Neural cell (in vitro differentiated cells): ENCODE measurements around the gene LCN2. TPM values are rescaled to one million over a fixed set of nuclear protein-coding genes. Genes with fewer than 3 reads are reported as not detected.

Experiments
- H2AFZ ChIP-seq: fragments of 200-600, 300-800 bp; sonication (generic), shearing (Covaris generic); 2 replicates; pipeline ENCODE4 v1.6.0; 2014; ENCODE audit warnings: low read depth, mild to moderate bottlenecking, antibody characterized with exemption, low read length, moderate library complexity
- H3F3A ChIP-seq: fragments of 200-600 bp; shearing (Covaris generic); 2 replicates; pipeline ENCODE4 v1.6.1; 2016; ENCODE audit warnings: mild to moderate bottlenecking, moderate library complexity, mixed read lengths, antibody characterized with exemption, low read length; ENCODE audit not compliant: insufficient read depth, poor library complexity, severe bottlenecking
- H3K27ac ChIP-seq: fragments of 200-600, 300-800 bp; sonication (generic), shearing (Covaris generic); 2 replicates; pipeline ENCODE4 v1.5.1; 2014; ENCODE audit warnings: mild to moderate bottlenecking, low read length, moderate library complexity
- H3K27me3 ChIP-seq: fragments of 300-800, 200-600 bp; sonication (generic), shearing (Covaris generic); 2 replicates; pipeline ENCODE4 v1.6.0; 2014; ENCODE audit warnings: mild to moderate bottlenecking, low read depth, low read length, moderate library complexity; ENCODE audit not compliant: insufficient read depth
- H3K36me3 ChIP-seq: fragments of 300-800, 200-600 bp; sonication (generic), shearing (Covaris generic); 2 replicates; pipeline ENCODE4 v1.5.1; 2014; ENCODE audit warnings: mild to moderate bottlenecking, antibody characterized with exemption, low read length, moderate library complexity; ENCODE audit not compliant: insufficient read depth
- H3K4me2 ChIP-seq: fragments of 300-800, 200-600 bp; sonication (generic), shearing (Covaris generic); 2 replicates; pipeline ENCODE4 v1.6.0; 2014; ENCODE audit warnings: mild to moderate bottlenecking, low read length
- H3K4me3 ChIP-seq: fragments of 300-800, 200-600 bp; sonication (generic), shearing (Covaris generic); 2 replicates; pipeline ENCODE4 v1.5.1; 2014; ENCODE audit warnings: mild to moderate bottlenecking, low read length, moderate library complexity
- H3K79me2 ChIP-seq: fragments of 200-600 bp; shearing (Covaris generic); replicated peaks from 2 replicates; pipeline ENCODE4 v1.6.0; 2014; ENCODE audit warnings: mild to moderate bottlenecking, low read length, moderate library complexity; ENCODE audit not compliant: insufficient read depth
- H3K9ac ChIP-seq: fragments of 300-800, 200-600 bp; sonication (generic), shearing (Covaris generic); 2 replicates; pipeline ENCODE4 v1.6.1; 2016; ENCODE audit warnings: mild to moderate bottlenecking, low read length, mixed read lengths
- H3K9me2 ChIP-seq: fragments of 200-600 bp; shearing (Covaris generic); 2 replicates; pipeline ENCODE4 v1.6.1; 2016; ENCODE audit warnings: mild to moderate bottlenecking, low read length, mixed read lengths; ENCODE audit not compliant: insufficient read depth
- H3K9me3 ChIP-seq: fragments of 200-600, 300-800 bp; sonication (generic), shearing (Covaris generic); 2 replicates; pipeline ENCODE4 v1.6.1; 2016; ENCODE audit warnings: mild to moderate bottlenecking, mixed run types, low read length, moderate library complexity, mixed read lengths
- H4K20me1 ChIP-seq: fragments of 200-600 bp; shearing (Covaris generic); 2 replicates; pipeline ENCODE4 v1.6.1; 2016; ENCODE audit warnings: mild to moderate bottlenecking, mixed run types; ENCODE audit not compliant: insufficient read depth
- CTCF ChIP-seq: fragments of 450-650 bp; IDR thresholded peaks from 2 replicates; pipeline ENCODE4 v1.5.1; 2014; ENCODE audit warnings: antibody characterized with exemption, mild to moderate bottlenecking, moderate library complexity; ENCODE audit not compliant: poor library complexity, severe bottlenecking
- EP300 ChIP-seq: fragments of 450-650 bp; conservative IDR thresholded peaks from 2 replicates; pipeline ENCODE4 v1.6.1; 2014; ENCODE audit warnings: antibody characterized with exemption, mild to moderate bottlenecking, moderate library complexity; ENCODE audit not compliant: poor library complexity, severe bottlenecking
- EZH2 ChIP-seq: fragments of 200-600, 300-800 bp; shearing (Covaris generic), sonication (generic); IDR thresholded peaks from 2 replicates; pipeline ENCODE4 v1.6.1; 2014; ENCODE audit warnings: antibody characterized with exemption, low read length, borderline replicate concordance, mild to moderate bottlenecking; ENCODE audit not compliant: insufficient read depth, poor library complexity, severe bottlenecking
- MXI1 ChIP-seq: fragments of 450-650 bp; conservative IDR thresholded peaks from 2 replicates; pipeline ENCODE4 v1.6.1; 2014; ENCODE audit warnings: antibody characterized with exemption, mild to moderate bottlenecking; ENCODE audit not compliant: poor library complexity, severe bottlenecking
- POLR2AphosphoS5 ChIP-seq: IDR thresholded peaks from 2 replicates; pipeline ENCODE4 v1.6.1; 2012
- RAD21 ChIP-seq: fragments of 450-650 bp; conservative IDR thresholded peaks from 2 replicates; pipeline ENCODE4 v1.6.1; 2014; ENCODE audit warnings: antibody characterized with exemption, mild to moderate bottlenecking, moderate library complexity
- REST ChIP-seq: IDR thresholded peaks from 2 replicates; pipeline ENCODE4 v1.6.1; 2012; ENCODE audit warnings: borderline replicate concordance
- SMC3 ChIP-seq: fragments of 450-650 bp; conservative IDR thresholded peaks from 2 replicates; pipeline ENCODE4 v1.6.1; 2014; ENCODE audit warnings: antibody characterized with exemption, mild to moderate bottlenecking, moderate library complexity; ENCODE audit not compliant: poor library complexity
- TAF1 ChIP-seq: IDR thresholded peaks from 2 replicates; pipeline ENCODE4 v1.6.1; 2012; ENCODE audit warnings: low read depth
- polyA plus RNA-seq: library from polyadenylated mRNA; depleted of rRNA; stranded (reverse); fragments of >200 nt; gene quantifications from 2 replicates; pipeline ENCODE4 v1.2.3, GENCODE V29; 2014

LCN2 gene
- polyA plus RNA-seq, 1 donor from 2014 or later = not detected

- Histone ChIP-seq H2AFZ (no peak overlapping the region), H3K4me3 (no peak overlapping the region), H3K27me3 (no peaks in the 10 kb centered on the region), H3K4me2 (no peak overlapping the region), H3K9me3 (no peaks in the 10 kb centered on the region), H3K27ac (no peak overlapping the region), H3K36me3 (no peaks in the 10 kb centered on the region), H4K20me1 (no peaks in the 10 kb centered on the region), H3K9me2 (no peaks in the 10 kb centered on the region), H3F3A (no peaks in the 10 kb centered on the region), H3K9ac (no peak overlapping the region), H3K79me2 (peaks cover under 1% of the 10 kb centered on the region)
- no peak for TF ChIP-seq CTCF
- TF ChIP-seq EZH2 = no peak
Observed at GRCh38 chr9:128100581-128100980, 48.7 kb upstream of the LCN2 start.

- H3K9me3 ChIP-seq = no peaks in the 10 kb centered on the region
- no peak overlapping the region for H3K27ac ChIP-seq
- H3K9ac ChIP-seq = no peak overlapping the region
- no peak overlapping the region for H2AFZ ChIP-seq
- no peak overlapping the region for H3K4me2 ChIP-seq
- no peaks in the 10 kb centered on the region for H3K27me3 ChIP-seq
- no peaks in the 10 kb centered on the region for H3K36me3 ChIP-seq
- H4K20me1 ChIP-seq = no peaks in the 10 kb centered on the region
- no peaks in the 10 kb centered on the region for H3K79me2 ChIP-seq
- H3K9me2 ChIP-seq = no peaks in the 10 kb centered on the region
- no peaks in the 10 kb centered on the region for H3F3A ChIP-seq
- TF ChIP-seq TAF1 = no peak
- TF ChIP-seq SMC3 = no peak
- TF ChIP-seq EP300 = no peak
- no peak for TF ChIP-seq MXI1
- TF ChIP-seq EZH2 = no peak
- no peak for TF ChIP-seq POLR2AphosphoS5
- no peak for TF ChIP-seq CTCF
- TF ChIP-seq REST = no peak
- no peak for TF ChIP-seq RAD21
- H3K4me3 ChIP-seq = no peak overlapping the region
Observed at GRCh38 chr9:128101231-128101661, 48.0 kb upstream of the LCN2 start.
